M059J (cell line): ENCODE data around the gene FARP1. TPM values are rescaled to one million over a fixed set of nuclear protein-coding genes. Genes with fewer than 3 reads are reported as not detected.

Experiments
- DNase-seq: peaks from one replicate; pipeline ENCODE4 v3.0.0-alpha.2; 2012; ENCODE audit warnings: low read depth
- total RNA-seq: library from RNA; depleted of rRNA; stranded (reverse); fragments of >200 nt; shearing (Covaris generic); gene quantifications from 2 replicates; pipeline ENCODE4 v1.2.3, GENCODE V29; 2014

Gene FARP1
- total RNA-seq, 1 experiment from 2014 or later, result 13.3 TPM

- DNase-seq, result no peak
Observed at GRCh38 chr13:98308086-98308911, 165.4 kb downstream of the FARP1 start.

GRCh38 chr13:98309569-98310335 lies 166.9 kb downstream of the FARP1 start:
- no peak for DNase-seq

- DNase-seq, result no peak
Observed at GRCh38 chr13:98310485-98311199, 167.7 kb downstream of the FARP1 start.

DNA sequence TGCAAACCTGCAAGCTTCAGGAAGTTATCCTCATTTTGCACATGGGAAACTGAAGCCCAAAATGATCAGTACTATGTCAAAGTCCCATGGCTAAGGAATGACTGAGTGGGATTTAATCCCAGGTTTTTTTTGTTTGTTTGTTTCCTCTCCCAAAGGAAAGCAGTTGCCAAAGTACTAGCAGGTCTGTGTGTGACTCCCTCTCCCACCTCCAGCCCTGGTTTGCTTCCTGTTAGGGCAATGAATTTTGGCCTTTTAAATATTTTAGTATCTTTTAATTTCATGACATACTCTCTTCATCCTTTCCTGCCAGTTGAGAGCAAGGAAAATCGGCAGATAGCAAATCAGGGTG lies 168.3 kb downstream of the FARP1 start:
- DNase-seq, result no peak

DNA sequence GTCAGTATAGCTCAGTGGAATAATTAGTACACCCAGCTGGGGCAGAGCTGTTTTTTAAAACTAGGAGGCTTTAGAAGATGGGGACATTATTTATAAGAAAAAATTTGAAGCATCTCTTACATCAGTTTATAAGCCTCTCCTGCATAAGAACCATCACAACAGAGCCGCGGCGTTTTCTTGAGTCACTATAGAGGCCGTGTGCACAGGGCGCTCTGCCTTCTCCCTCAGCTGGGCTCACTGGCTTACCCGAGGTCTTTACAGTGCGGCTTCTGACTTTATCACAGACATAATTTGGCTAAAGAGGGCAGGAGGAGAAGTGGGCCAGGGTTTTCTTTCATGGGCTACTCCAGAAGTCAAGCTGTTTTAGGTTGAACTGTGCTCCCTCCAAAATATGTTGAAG lies 169.7 kb downstream of the FARP1 start:
- DNase-seq, result no peak

- no peak for DNase-seq
Observed at GRCh38 chr13:98313023-98313921, 170.4 kb downstream of the FARP1 start.

GRCh38 chr13:98313922-98314292 lies 171.0 kb downstream of the FARP1 start:
- peak; percentile 3 for DNase-seq

DNA sequence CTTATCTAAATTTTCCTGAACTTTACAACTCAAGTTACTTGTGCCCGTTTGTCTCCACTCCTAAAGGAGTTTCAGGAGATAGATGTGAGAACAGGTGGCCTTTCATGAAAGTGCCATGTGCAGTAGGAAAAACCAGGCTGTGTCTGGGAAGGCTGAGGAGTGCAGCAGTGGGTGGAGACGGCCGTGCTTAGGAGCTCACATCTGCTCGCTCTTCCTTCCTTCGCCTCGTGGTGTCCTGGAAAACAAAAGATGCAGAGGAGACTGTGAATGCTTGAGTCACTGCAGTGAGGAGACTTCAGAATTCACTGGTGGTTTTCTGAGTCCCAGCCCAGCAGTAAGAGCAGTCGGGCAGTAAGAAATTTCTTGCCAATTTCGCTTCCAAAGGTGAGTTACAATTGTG lies 172.6 kb downstream of the FARP1 start:
- DNase-seq, result no peak

DNA sequence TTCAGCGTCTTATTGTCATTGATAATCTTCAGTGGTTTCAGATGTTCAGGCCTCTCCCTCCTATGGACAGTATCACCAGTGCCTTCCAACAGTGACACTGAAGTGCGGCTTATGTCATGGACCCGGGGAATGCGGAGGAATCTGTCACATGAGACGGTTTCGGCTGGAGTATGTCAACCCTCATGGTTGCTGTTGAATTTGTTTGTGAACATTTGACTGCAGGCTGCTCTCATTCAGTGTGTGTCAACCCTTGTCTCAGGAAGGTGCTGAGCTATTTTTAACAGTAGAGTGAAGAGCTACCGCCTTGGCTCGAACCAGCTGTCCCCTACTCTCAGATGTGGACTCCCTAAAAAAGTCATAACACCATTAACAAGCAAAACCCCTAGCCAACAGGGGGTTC lies 173.0 kb downstream of the FARP1 start:
- no peak for DNase-seq

- no peak for DNase-seq
Observed at GRCh38 chr13:98317573-98318171, 174.8 kb downstream of the FARP1 start.

- no peak for DNase-seq
Observed at GRCh38 chr13:98318263-98318878, 175.5 kb downstream of the FARP1 start.

- DNase-seq, result peak; percentile 6
Observed at GRCh38 chr13:98320561-98321105, 177.7 kb downstream of the FARP1 start.

- no peak for DNase-seq
Observed at GRCh38 chr13:98321395-98321794, 178.5 kb downstream of the FARP1 start.

DNA sequence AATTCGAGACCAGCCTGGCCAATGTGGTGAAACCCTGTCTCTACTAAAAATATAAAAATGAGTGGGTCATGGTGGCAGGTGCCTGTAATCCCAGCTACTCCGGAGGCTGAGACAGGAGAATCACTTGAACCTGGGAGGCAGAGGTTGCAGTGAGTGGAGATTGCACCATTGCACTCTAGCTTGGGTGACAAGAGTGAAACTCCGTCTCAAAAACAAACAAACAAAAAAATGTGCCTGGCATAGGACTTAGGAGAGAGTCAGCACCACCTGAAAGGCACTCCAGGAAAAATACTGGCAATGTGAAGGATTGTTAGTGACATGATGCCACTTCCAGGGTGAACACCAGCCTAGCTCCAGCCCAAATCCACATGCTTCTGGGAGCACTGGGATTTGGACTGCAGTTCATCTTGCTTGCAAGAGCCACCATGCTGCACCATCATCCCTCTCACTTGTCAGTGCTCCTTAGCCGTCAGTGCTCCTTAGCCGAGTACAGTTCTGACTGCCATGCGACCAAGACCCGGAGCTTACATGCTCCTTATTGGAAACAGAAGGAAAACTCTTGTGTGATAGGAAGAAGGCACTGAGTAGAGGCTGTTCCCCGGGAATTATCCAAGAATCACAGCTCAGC lies 179.3 kb downstream of the FARP1 start:
- DNase-seq, result no peak

GRCh38 chr13:98324105-98324504 lies 181.2 kb downstream of the FARP1 start:
- no peak for DNase-seq

DNA sequence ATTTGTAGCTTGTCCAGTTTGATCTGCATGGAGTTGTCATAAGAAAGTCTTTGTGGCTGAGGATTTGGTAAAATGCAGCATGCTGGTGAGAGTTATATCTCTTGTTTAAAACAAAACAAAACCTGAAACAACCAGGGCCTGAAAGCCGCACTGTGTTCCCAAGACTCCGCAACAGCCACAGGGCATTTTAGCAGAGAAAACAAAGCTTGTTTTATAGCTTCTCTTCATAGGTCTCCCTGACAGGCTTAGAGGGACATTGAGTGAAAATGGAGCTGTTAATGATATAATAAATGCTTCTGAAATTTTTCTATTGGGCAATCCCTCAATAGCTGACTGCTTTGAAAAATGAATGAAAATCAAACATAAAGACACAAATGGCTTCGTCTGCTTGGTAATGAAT lies 182.8 kb downstream of the FARP1 start:
- no peak for DNase-seq

- no peak for DNase-seq
Observed at GRCh38 chr13:98326291-98326690, 183.4 kb downstream of the FARP1 start.

GRCh38 chr13:98327371-98328270 lies 184.7 kb downstream of the FARP1 start:
- DNase-seq, result no peak

- no peak for DNase-seq
Observed at GRCh38 chr13:98328511-98328910, 185.6 kb downstream of the FARP1 start.
